DOHH2 (cell line): ENCODE results near the gene EPHA2.

ENCODE experiments used
- H3F3A ChIP-seq: fragments of 200-600 bp; sonication (generic), shearing (Covaris generic); 2 replicates; pipeline ENCODE4 v1.6.0; 2016; ENCODE audit warnings: antibody characterized with exemption, mild to moderate bottlenecking; ENCODE audit not compliant: control insufficient read depth, insufficient read depth
- H3K27ac ChIP-seq: fragments of 200-600 bp; sonication (generic); 2 replicates; pipeline ENCODE4 v1.5.1; 2014; ENCODE audit warnings: low read depth, mild to moderate bottlenecking, low read length, moderate library complexity
- H3K27me3 ChIP-seq: fragments of 200-600 bp; sonication (generic); 2 replicates; pipeline ENCODE4 v1.6.1; 2014; ENCODE audit warnings: mild to moderate bottlenecking, low read length, mixed read lengths; ENCODE audit not compliant: control insufficient read depth
- H3K36me3 ChIP-seq: fragments of 200-600 bp; sonication (generic); 2 replicates; pipeline ENCODE4 v1.6.1; 2014; ENCODE audit warnings: mild to moderate bottlenecking, low read length, moderate library complexity, mixed read lengths; ENCODE audit not compliant: control insufficient read depth
- H3K4me1 ChIP-seq: fragments of 200-600 bp; sonication (generic); 2 replicates; pipeline ENCODE4 v1.6.1; 2014; ENCODE audit warnings: mild to moderate bottlenecking, low read length, mixed read lengths; ENCODE audit not compliant: control insufficient read depth
- H3K4me2 ChIP-seq: fragments of 200-600 bp; sonication (generic); 2 replicates; pipeline ENCODE4 v1.6.0; 2014; ENCODE audit warnings: mild to moderate bottlenecking, low read length, moderate library complexity
- H3K4me3 ChIP-seq: fragments of 200-600 bp; sonication (generic); 2 replicates; pipeline ENCODE4 v1.5.1; 2014; ENCODE audit warnings: mild to moderate bottlenecking, low read length, mixed read lengths
- H3K79me2 ChIP-seq: fragments of 200-600 bp; sonication (generic); 2 replicates; pipeline ENCODE4 v1.6.1; 2014; ENCODE audit warnings: mild to moderate bottlenecking, low read length, mixed read lengths; ENCODE audit not compliant: control insufficient read depth
- H3K9me2 ChIP-seq: fragments of 200-600 bp; sonication (generic); replicated peaks from 2 replicates; pipeline ENCODE4 v1.6.1; 2014; ENCODE audit warnings: mild to moderate bottlenecking, low read length, mixed read lengths; ENCODE audit not compliant: control insufficient read depth
- H3K9me3 ChIP-seq: fragments of 200-600 bp; sonication (generic); 2 replicates; pipeline ENCODE4 v1.6.1; 2014; ENCODE audit warnings: antibody characterized with exemption, low read length, mixed read lengths; ENCODE audit not compliant: control insufficient read depth, insufficient read depth
- H4K20me1 ChIP-seq: fragments of 200-600 bp; sonication (generic); 2 replicates; pipeline ENCODE4 v1.6.0; 2014; ENCODE audit warnings: low read depth, mild to moderate bottlenecking, antibody characterized with exemption, low read length, moderate library complexity; ENCODE audit not compliant: control insufficient read depth, insufficient read depth
- EZH2phosphoT487 ChIP-seq: fragments of 200-600 bp; sonication (generic); IDR thresholded peaks from 2 replicates; pipeline ENCODE4 v1.6.1; 2017; ENCODE audit warnings: borderline replicate concordance, mild to moderate bottlenecking, antibody characterized with exemption, low read length, moderate library complexity, mixed read lengths
- TF ChIP-seq, protein P1 (sequence below): fragments of 200-600 bp; sonication (generic); IDR thresholded peaks from one replicate; pipeline ENCODE4 v1.5.1; 2014; ENCODE audit warnings: antibody characterized with exemption, mild to moderate bottlenecking, low read depth, low read length; ENCODE audit not compliant: poor library complexity, severe bottlenecking

EPHA2 gene

DNA sequence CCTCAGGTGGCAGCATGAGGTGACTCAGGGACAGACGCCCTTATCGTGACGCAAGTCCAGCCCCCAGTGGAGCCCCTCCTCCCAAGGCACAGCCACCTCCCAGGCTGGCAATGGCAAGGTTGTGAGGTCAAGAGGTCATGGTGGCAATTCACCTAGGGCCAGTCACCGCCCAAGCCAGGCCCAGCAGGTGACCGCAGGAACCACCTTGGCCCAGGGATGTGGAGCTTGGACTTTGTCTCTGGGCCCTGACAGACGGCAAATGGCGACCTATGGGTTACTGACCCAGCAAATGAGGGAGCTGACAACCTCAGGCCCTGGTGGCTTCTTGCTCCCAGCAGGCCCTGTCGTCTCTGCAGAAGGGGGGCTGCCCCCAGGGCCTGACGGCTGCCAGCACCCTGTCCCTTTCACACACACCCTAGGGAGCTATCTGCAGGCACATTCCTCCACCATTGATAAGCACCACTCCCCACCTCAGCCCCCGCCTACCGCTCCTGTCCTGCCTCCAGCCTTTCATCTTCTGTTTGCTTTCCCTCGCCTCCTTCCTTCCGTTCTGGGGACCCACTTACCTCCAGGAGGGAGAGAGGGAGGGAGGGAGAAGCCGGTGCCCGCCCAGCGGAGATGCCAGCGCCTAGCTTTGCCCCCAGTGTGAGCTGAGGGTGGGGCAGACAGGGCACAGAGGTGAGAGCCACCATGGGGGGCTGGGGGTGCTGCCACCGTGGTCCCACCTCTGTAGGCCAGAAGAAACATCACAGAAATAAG is 12.1 kb downstream of the EPHA2 start:
- H3K4me2 ChIP-seq = no peak overlapping the region
- no peak overlapping the region for H3K4me3 ChIP-seq
- H3F3A ChIP-seq = no peaks in the 10 kb centered on the region
- H4K20me1 ChIP-seq = no peaks in the 10 kb centered on the region
- no peak for TF ChIP-seq EZH2phosphoT487
- H3K79me2 ChIP-seq = no peaks in the 10 kb centered on the region
- no peaks in the 10 kb centered on the region for H3K9me3 ChIP-seq
- H3K27me3 ChIP-seq = peaks cover 8% of the 10 kb centered on the region; the same call in 1 of the 2 replicates
- H3K4me1 ChIP-seq = no peaks in the 10 kb centered on the region
- no peak overlapping the region for H3K27ac ChIP-seq
- H3K9me2 ChIP-seq = no peaks in the 10 kb centered on the region
- no peaks in the 10 kb centered on the region for H3K36me3 ChIP-seq

- no peaks in the 10 kb centered on the region for H3K9me3 ChIP-seq
- no peak for TF ChIP-seq EZH2phosphoT487
- H4K20me1 ChIP-seq = no peaks in the 10 kb centered on the region
- H3F3A ChIP-seq = no peaks in the 10 kb centered on the region
- no peaks in the 10 kb centered on the region for H3K36me3 ChIP-seq
- H3K4me2 ChIP-seq = no peak overlapping the region
- H3K9me2 ChIP-seq = no peaks in the 10 kb centered on the region
- no peaks in the 10 kb centered on the region for H3K4me1 ChIP-seq
- no peak overlapping the region for H3K27ac ChIP-seq
- H3K27me3 ChIP-seq = peaks cover 8% of the 10 kb centered on the region; the same call in 1 of the 2 replicates
- H3K79me2 ChIP-seq = no peaks in the 10 kb centered on the region
- H3K4me3 ChIP-seq = no peak overlapping the region
Observed at GRCh38 chr1:16143005-16143565, 12.8 kb downstream of the EPHA2 start.

DNA sequence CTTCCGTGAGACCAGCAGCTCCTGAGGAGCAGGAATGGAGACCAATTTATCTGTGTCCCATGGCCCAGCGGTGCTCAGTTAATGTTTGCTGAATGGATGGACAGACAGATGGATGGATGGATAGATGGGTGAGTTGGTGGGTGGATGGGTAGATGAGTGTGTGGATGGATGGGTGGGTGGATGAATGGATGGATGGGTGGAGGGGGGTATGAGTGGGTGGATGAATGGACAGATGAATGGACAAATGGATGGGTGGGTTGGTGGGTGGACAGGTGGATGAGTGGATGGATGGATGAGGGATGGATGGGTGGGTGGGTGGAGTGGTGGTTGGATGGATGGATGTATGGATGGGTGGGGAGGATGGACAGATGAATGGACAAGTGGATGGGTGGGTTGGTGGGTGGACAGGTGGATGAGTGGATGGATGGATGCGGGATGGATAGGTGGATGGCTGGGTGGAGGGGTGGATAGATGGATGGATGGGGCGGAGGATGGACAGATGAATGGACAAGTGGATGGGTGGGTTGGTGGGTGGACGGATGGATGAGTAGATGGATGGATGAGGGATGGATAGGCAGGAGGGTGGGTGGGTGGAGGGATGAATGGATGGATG is 13.4 kb downstream of the EPHA2 start:
- Histone ChIP-seq H3K4me2 (no peak overlapping the region), H3K4me1 (no peaks in the 10 kb centered on the region), H3K27ac (no peak overlapping the region), H3K9me2 (no peaks in the 10 kb centered on the region), H4K20me1 (no peaks in the 10 kb centered on the region), H3K79me2 (no peaks in the 10 kb centered on the region), H3K9me3 (no peaks in the 10 kb centered on the region), H3K4me3 (no peak overlapping the region), H3K27me3 (peaks cover 8% of the 10 kb centered on the region; the same call in 1 of the 2 replicates), H3F3A (no peaks in the 10 kb centered on the region), H3K36me3 (no peaks in the 10 kb centered on the region)
- TF ChIP-seq, protein P1, sequence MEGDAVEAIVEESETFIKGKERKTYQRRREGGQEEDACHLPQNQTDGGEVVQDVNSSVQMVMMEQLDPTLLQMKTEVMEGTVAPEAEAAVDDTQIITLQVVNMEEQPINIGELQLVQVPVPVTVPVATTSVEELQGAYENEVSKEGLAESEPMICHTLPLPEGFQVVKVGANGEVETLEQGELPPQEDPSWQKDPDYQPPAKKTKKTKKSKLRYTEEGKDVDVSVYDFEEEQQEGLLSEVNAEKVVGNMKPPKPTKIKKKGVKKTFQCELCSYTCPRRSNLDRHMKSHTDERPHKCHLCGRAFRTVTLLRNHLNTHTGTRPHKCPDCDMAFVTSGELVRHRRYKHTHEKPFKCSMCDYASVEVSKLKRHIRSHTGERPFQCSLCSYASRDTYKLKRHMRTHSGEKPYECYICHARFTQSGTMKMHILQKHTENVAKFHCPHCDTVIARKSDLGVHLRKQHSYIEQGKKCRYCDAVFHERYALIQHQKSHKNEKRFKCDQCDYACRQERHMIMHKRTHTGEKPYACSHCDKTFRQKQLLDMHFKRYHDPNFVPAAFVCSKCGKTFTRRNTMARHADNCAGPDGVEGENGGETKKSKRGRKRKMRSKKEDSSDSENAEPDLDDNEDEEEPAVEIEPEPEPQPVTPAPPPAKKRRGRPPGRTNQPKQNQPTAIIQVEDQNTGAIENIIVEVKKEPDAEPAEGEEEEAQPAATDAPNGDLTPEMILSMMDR = no peak
- no peak for TF ChIP-seq EZH2phosphoT487

DNA sequence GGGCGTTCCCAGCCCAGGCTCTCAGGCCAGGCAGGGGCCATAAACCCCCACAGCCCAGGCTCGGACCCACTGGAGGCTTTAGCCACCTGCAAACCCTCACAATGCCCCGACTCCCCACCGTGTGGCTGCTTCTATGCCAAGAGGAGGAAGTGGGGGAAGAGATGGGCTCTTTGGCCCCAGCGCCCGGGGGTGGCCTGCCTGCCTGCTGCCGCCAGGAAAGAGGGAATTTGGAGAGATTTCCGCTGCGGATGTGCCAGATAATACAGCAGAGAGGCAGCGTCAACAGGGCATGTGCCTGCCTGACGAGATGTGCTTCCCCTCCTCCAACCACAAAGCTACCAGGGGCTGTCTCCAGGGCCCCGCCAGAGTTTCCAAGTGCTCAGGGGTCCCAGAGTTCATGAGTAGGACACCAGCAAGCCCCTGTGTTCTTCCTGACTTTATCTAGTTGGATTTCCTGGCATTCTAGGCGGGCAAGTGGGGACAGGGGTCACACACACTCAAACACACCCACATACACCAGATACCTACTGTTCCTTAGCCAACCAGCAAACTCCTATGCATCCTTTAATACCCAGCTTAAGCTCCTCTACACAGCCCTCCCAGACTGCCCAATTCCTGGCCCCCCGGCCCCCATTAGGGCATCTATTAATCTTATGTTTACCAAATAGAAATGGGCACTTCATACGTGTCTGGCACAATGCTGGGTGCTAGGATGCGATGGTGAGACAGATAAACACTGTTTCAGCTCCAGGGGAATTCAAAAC is 14.1 kb downstream of the EPHA2 start:
- H3K4me3 ChIP-seq = no peak overlapping the region
- TF ChIP-seq, protein P1 = no peak
- TF ChIP-seq EZH2phosphoT487 = no peak
- H4K20me1 ChIP-seq = no peaks in the 10 kb centered on the region
- H3K9me3 ChIP-seq = no peaks in the 10 kb centered on the region
- H3K36me3 ChIP-seq = no peaks in the 10 kb centered on the region
- no peaks in the 10 kb centered on the region for H3K4me1 ChIP-seq
- H3F3A ChIP-seq = no peaks in the 10 kb centered on the region
- no peaks in the 10 kb centered on the region for H3K79me2 ChIP-seq
- peaks cover 8% of the 10 kb centered on the region; the same call in 1 of the 2 replicates for H3K27me3 ChIP-seq
- H3K9me2 ChIP-seq = no peaks in the 10 kb centered on the region
- no peak overlapping the region for H3K27ac ChIP-seq
- no peak overlapping the region for H3K4me2 ChIP-seq
